ENCODE measurements around the gene OR52J3.

DNA sequence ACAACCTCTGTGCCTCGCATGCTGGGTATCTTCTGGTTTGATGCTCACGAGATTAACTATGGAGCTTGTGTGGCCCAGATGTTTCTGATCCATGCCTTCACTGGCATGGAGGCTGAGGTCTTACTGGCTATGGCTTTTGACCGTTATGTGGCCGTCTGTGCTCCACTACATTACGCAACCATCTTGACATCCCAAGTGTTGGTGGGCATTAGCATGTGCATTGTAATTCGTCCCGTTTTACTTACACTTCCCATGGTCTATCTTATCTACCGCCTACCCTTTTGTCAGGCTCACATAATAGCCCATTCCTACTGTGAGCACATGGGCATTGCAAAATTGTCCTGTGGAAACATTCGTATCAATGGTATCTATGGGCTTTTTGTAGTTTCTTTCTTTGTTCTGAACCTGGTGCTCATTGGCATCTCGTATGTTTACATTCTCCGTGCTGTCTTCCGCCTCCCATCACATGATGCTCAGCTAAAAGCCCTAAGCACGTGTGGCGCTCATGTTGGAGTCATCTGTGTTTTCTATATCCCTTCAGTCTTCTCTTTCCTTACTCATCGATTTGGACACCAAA, 516 bp downstream of the OR52J3 start:
- TF ChIP-seq, protein P1, sequence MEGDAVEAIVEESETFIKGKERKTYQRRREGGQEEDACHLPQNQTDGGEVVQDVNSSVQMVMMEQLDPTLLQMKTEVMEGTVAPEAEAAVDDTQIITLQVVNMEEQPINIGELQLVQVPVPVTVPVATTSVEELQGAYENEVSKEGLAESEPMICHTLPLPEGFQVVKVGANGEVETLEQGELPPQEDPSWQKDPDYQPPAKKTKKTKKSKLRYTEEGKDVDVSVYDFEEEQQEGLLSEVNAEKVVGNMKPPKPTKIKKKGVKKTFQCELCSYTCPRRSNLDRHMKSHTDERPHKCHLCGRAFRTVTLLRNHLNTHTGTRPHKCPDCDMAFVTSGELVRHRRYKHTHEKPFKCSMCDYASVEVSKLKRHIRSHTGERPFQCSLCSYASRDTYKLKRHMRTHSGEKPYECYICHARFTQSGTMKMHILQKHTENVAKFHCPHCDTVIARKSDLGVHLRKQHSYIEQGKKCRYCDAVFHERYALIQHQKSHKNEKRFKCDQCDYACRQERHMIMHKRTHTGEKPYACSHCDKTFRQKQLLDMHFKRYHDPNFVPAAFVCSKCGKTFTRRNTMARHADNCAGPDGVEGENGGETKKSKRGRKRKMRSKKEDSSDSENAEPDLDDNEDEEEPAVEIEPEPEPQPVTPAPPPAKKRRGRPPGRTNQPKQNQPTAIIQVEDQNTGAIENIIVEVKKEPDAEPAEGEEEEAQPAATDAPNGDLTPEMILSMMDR (conservative IDR thresholded peaks at IDR 0.05; ENCODE audit: low read length) = no peak
- TF ChIP-seq EZH2phosphoT487 (IDR thresholded peaks at IDR 0.05; ENCODE audit: borderline replicate concordance) = no peak

Measured in Loucy (cell line).